ENCODE data around the gene SHF. TPM values are rescaled to one million over a fixed set of nuclear protein-coding genes. Genes with fewer than 3 reads are reported as not detected.
A peak's percentile ranks its signal among the peaks of the same experiment; 100 is the strongest.
"Not testable (repeated sequence)": the region's sequence is repeated elsewhere in the genome, so short reads cannot be mapped to it uniquely, and the experiment has no call there.

SHF gene
- total RNA-seq, 1 donor from 2014 or later, result 7.9 TPM

GRCh38 chr15:45146405-45146804 lies 41.4 kb downstream of the SHF start:
- DNase-seq (ENCODE audit: low spot score), result no peak

- no peak for DNase-seq (ENCODE audit: low spot score)
Measured at GRCh38 chr15:45144775-45145174, 43.0 kb downstream of the SHF start.

- DNase-seq (ENCODE audit: low spot score), result no peak
Measured at GRCh38 chr15:45143946-45144345, 43.8 kb downstream of the SHF start.

- DNase-seq (ENCODE audit: low spot score), result no peak
Measured at GRCh38 chr15:45143056-45143455, 44.7 kb downstream of the SHF start.

- DNase-seq (ENCODE audit: low spot score), result no peak
Measured at GRCh38 chr15:45141386-45141785, 46.4 kb downstream of the SHF start.

- no peak for DNase-seq (ENCODE audit: low spot score)
Measured at GRCh38 chr15:45140557-45141250, 47.1 kb downstream of the SHF start.

GRCh38 chr15:45139770-45140169 lies 48.0 kb downstream of the SHF start:
- no peak for DNase-seq (ENCODE audit: low spot score)

GRCh38 chr15:45138814-45139765 lies 48.7 kb downstream of the SHF start:
- DNase-seq (ENCODE audit: low spot score), result no peak

GRCh38 chr15:45137703-45138102 lies 50.1 kb downstream of the SHF start:
- DNase-seq (ENCODE audit: low spot score), result no peak

GRCh38 chr15:45136378-45136764 lies 51.4 kb downstream of the SHF start:
- DNase-seq (ENCODE audit: low spot score), result no peak

GRCh38 chr15:45135705-45136377 lies 51.9 kb downstream of the SHF start:
- DNase-seq (ENCODE audit: low spot score), result not testable (repeated sequence)

GRCh38 chr15:45134682-45135604 lies 52.8 kb downstream of the SHF start:
- DNase-seq (ENCODE audit: low spot score), result no peak

- no peak for DNase-seq (ENCODE audit: low spot score)
Measured at GRCh38 chr15:45134046-45134445, 53.7 kb downstream of the SHF start.

- DNase-seq (ENCODE audit: low spot score), result no peak
Measured at GRCh38 chr15:45133561-45133920, 54.2 kb downstream of the SHF start.

- no peak for DNase-seq (ENCODE audit: low spot score)
Measured at GRCh38 chr15:45132844-45133560, 54.8 kb downstream of the SHF start.

- DNase-seq (ENCODE audit: low spot score), result no peak
Measured at GRCh38 chr15:45131510-45131909, 56.3 kb downstream of the SHF start.

GRCh38 chr15:45130291-45131000 lies 57.3 kb downstream of the SHF start:
- DNase-seq (ENCODE audit: low spot score), result no peak

GRCh38 chr15:45129651-45130129 lies 58.1 kb downstream of the SHF start, which contains the start of the genes DUOX1 and DUOXA1:
TSS of gene DUOX1 (plus strand) at chr15:45129994. CDS start at chr15:45131967, 1,973 bp downstream.
TSS of gene DUOXA1 (minus strand) at chr15:45129879. CDS start at chr15:45123014, 6,865 bp downstream.
- DNase-seq (ENCODE audit: low spot score), result peak; percentile 78

GRCh38 chr15:45128971-45129639 lies 58.7 kb downstream of the SHF start:
- DNase-seq (ENCODE audit: low spot score), result no peak

All from ureter (tissue), 1 donor.